WTC11 (cell line): ENCODE results near the gene MED4. TPM values are rescaled to one million over a fixed set of nuclear protein-coding genes. Genes with fewer than 3 reads are reported as not detected.

Source experiments
- ATAC-seq: fragments of 200-7000 bp; cut with Tn5 transposase; 2 replicates; pipeline ENCODE4 v1.10.0; 2021; ENCODE audit warnings: mild to moderate bottlenecking, moderate library complexity
- CTCF ChIA-PET: fragments of 300-600 bp; sonication (Branson Sonifier 250); formaldehyde crosslinking; loops from one replicate; lab custom pipeline; 2021; ENCODE audit warnings: antibody characterized with exemption; lab: Charles Lee
- POLR2A ChIA-PET: fragments of 350-600 bp; sonication (Branson Sonifier 250); formaldehyde crosslinking; loops from one replicate; lab custom pipeline; 2021; ENCODE audit warnings: antibody characterized with exemption; lab: Charles Lee
- DNase-seq: peaks from one replicate; pipeline ENCODE4 v3.0.0; 2021; ENCODE audit warnings: low spot score
- H3K27ac Mint-ChIP-seq: 2 replicates; pipeline ENCODE4 v1.8.0; 2021; ENCODE audit warnings: mixed read lengths
- H3K27me3 Mint-ChIP-seq: 2 replicates; pipeline ENCODE4 v1.8.0; 2021; ENCODE audit warnings: low read depth, mild to moderate bottlenecking, moderate library complexity, mixed read lengths
- H3K36me3 Mint-ChIP-seq: 2 replicates; pipeline ENCODE4 v1.8.0; 2021; ENCODE audit warnings: mixed read lengths
- H3K4me1 Mint-ChIP-seq: 2 replicates; pipeline ENCODE4 v1.8.0; 2022; ENCODE audit warnings: mixed read lengths
- H3K4me3 Mint-ChIP-seq: 2 replicates; pipeline ENCODE4 v1.8.0; 2021; ENCODE audit warnings: mild to moderate bottlenecking, moderate library complexity, mixed read lengths
- H3K9me3 Mint-ChIP-seq: 2 replicates; pipeline ENCODE4 v1.8.0; 2021; ENCODE audit warnings: mixed read lengths
- ATF6 ChIP-seq: sonication (generic); formaldehyde crosslinking; IDR thresholded peaks from 2 replicates; pipeline ENCODE4 v1.8.1; 2023; ENCODE audit warnings: mild to moderate bottlenecking, missing genetic modification reagents
- CBFB ChIP-seq: sonication (generic); formaldehyde crosslinking; IDR thresholded peaks from 2 replicates; pipeline ENCODE4 v1.8.1; 2022; ENCODE audit warnings: mild to moderate bottlenecking, low read depth, missing genetic modification reagents
- EMX1 ChIP-seq: fragments of 250-450 bp; sonication (Bioruptor Pico); IDR thresholded peaks from 2 replicates; pipeline ENCODE4 v1.8.0; 2021; ENCODE audit warnings: mild to moderate bottlenecking
- ERG ChIP-seq: fragments of 250-450 bp; sonication (Bioruptor Pico); IDR thresholded peaks from 2 replicates; pipeline ENCODE4 v1.8.0; 2021; ENCODE audit warnings: mild to moderate bottlenecking
- FOXP1 ChIP-seq: sonication (generic); formaldehyde crosslinking; IDR thresholded peaks from 2 replicates; pipeline ENCODE4 v1.8.0; 2022; ENCODE audit warnings: missing genetic modification reagents, mild to moderate bottlenecking, moderate library complexity, borderline replicate concordance
- FOXP4 ChIP-seq: sonication (generic); formaldehyde crosslinking; IDR thresholded peaks from 2 replicates; pipeline ENCODE4 v1.8.0; 2022; ENCODE audit warnings: mild to moderate bottlenecking, missing genetic modification reagents
- IRF2 ChIP-seq: sonication (generic); formaldehyde crosslinking; IDR thresholded peaks from 2 replicates; pipeline ENCODE4 v1.8.0; 2022; ENCODE audit warnings: low read depth, missing genetic modification reagents, borderline replicate concordance
- JAZF1 ChIP-seq: fragments of 250-450 bp; sonication (Bioruptor Pico); IDR thresholded peaks from 2 replicates; pipeline ENCODE4 v1.9.0; 2021; ENCODE audit warnings: moderate library complexity, mild to moderate bottlenecking, inconsistent platforms
- RELA ChIP-seq: sonication (generic); formaldehyde crosslinking; IDR thresholded peaks from 2 replicates; pipeline ENCODE4 v1.8.1; 2022; ENCODE audit warnings: missing genetic modification reagents, mild to moderate bottlenecking, borderline replicate concordance
- STAT6 ChIP-seq: sonication (generic); formaldehyde crosslinking; conservative IDR thresholded peaks from 2 replicates; pipeline ENCODE4 v1.8.1; 2023; ENCODE audit warnings: mild to moderate bottlenecking, low read depth, missing genetic modification reagents, moderate library complexity
- ZMAT4 ChIP-seq: fragments of 250-450 bp; sonication (Bioruptor Pico); IDR thresholded peaks from 2 replicates; pipeline ENCODE4 v1.9.0; 2021; ENCODE audit warnings: mild to moderate bottlenecking
- ZNF317 ChIP-seq: sonication (generic); formaldehyde crosslinking; IDR thresholded peaks from 2 replicates; pipeline ENCODE4 v1.8.1; 2023; ENCODE audit warnings: low read depth, mild to moderate bottlenecking, moderate library complexity, missing genetic modification reagents, borderline replicate concordance
- total RNA-seq: library from RNA; stranded (reverse); gene quantifications from 3 replicates; pipeline ENCODE4 v1.2.3, GENCODE V29; 2021

MED4 gene
- total RNA-seq, 1 experiment from 2014 or later = 48.1 TPM

GRCh38 chr13:48055712-48056111 is 39.2 kb downstream of the MED4 start:
- POLR2A ChIA-PET = no interaction called here
- peaks cover 56% of the 10 kb centered on the region for H3K9me3 Mint-ChIP-seq

More at GRCh38 chr13:48055712-48056111, 39.2 kb downstream of the MED4 start:
- H3K36me3 Mint-ChIP-seq = peaks cover 90% of the 10 kb centered on the region
- CTCF ChIA-PET = no interaction called here
- no peak for ATAC-seq
- DNase-seq = no peak
- H3K27ac Mint-ChIP-seq = no peak overlapping the region
- peaks cover 10% of the 10 kb centered on the region for H3K27me3 Mint-ChIP-seq
- TF ChIP-seq ZNF317 (CRISPR knock-in tag) (no peak), EMX1 (no peak), STAT6 (CRISPR knock-in tag) (no peak), ATF6 (CRISPR knock-in tag) (no peak), IRF2 (CRISPR knock-in tag) (no peak), FOXP4 (no peak), ZMAT4 (CRISPR knock-in tag) (no peak), CBFB (CRISPR knock-in tag) (no peak), ERG (CRISPR knock-in tag) (no peak), FOXP1 (no peak), RELA (CRISPR knock-in tag) (no peak), JAZF1 (no peak)
- H3K4me3 Mint-ChIP-seq = no peak overlapping the region
- no peaks in the 10 kb centered on the region for H3K4me1 Mint-ChIP-seq
